ENCODE results near the gene SAMSN1. TPM values are rescaled to one million over a fixed set of nuclear protein-coding genes. Genes with fewer than 3 reads are reported as not detected.

The SAMSN1 gene
- total RNA-seq, 2 experiments from 2014 or later, result 103 to 104 TPM

DNA sequence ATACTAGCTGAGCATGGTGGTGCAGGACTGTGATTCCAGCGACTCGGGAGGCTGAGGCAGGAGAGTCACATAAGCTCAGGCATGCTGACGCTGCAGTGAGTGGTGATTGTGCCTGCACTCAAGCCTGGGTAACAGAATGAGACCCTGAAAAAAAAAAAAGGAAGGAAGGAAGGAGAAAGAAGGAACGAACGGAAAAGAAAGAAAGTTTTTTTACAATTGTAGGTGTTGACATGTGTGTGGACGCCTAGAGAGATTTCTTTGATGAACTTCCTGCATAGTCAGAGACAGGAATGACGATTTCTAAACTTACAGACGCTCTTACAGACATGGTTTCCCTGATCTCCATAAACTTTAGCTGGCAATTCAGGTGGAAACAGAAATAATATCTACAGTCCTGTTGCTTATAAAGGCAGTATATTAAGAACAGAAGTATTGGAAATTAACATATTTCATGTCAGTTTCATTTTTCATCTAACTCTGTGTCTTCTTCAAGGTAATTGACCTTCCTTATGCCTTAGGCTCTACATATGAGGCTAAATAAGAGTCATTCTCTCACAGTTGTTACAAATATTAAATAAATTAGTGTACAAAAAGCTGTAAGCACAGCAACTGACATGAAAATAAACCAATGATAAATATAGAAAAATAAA lies 4.1 kb downstream of the SAMSN1 start:
- peaks cover 17% of the 10 kb centered on the region for H3K9me3 Mint-ChIP-seq (ENCODE audit: insufficient read depth)
- ATAC-seq (peak; percentile 54), DNase-seq (no peak)
- POLR2A ChIA-PET, result interaction anchor here (0.6 to 2.3 kb wide), 8 partner anchors 9 to 221 kb away, joined by 3 to 6 read pairs (median 4); no protein-coding TSS in a partner anchor
- H3K4me1 Mint-ChIP-seq (ENCODE audit: low read depth), result peaks cover 61% of the 10 kb centered on the region
- H3K4me3 Mint-ChIP-seq, result peak overlapping the region; percentile 88
- CTCF ChIA-PET, result interaction anchor here (0.9 to 3.1 kb wide), 12 partner anchors 10 to 221 kb away, joined by 3 to 9 read pairs (median 4); no protein-coding TSS in a partner anchor
- H3K27me3 Mint-ChIP-seq (ENCODE audit: low read depth), result no peaks in the 10 kb centered on the region
- H3K27ac Mint-ChIP-seq, result peak overlapping the region; percentile 89
- H3K36me3 Mint-ChIP-seq (ENCODE audit: low read depth), result peaks cover 68% of the 10 kb centered on the region

DNA sequence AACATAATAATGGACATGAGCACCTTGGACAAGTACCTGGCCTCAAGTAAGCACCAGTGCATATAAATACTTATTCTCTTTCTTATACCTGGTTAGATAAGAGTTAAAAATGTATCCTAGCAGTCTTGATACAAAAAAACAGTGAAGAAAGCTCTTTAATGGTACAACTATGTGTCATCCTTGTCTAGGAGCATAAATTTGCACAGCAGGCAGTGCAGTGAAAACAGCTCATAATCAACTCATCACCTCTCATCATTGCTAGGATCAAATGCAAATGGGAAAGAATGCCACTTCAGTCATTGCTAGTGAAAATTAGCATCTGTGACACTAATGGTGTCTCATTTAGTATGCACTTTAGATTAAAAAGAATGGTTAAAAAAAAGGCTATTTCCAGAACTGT lies 7.6 kb downstream of the SAMSN1 start:
- peaks cover 90% of the 10 kb centered on the region for H3K36me3 Mint-ChIP-seq (ENCODE audit: low read depth)
- DNase-seq (no peak), ATAC-seq (no peak)
- CTCF ChIA-PET, result interaction anchor here (3.1 kb wide), 1 partner anchor 199 kb away, joined by 9 read pairs; no protein-coding TSS in a partner anchor
- no peak overlapping the region for H3K4me3 Mint-ChIP-seq
- POLR2A ChIA-PET, result interaction anchor here (0.9 kb wide), 1 partner anchor 17 kb away, joined by 3 read pairs; no protein-coding TSS in a partner anchor
- H3K4me1 Mint-ChIP-seq (ENCODE audit: low read depth), result peaks cover 81% of the 10 kb centered on the region
- H3K27me3 Mint-ChIP-seq (ENCODE audit: low read depth), result no peaks in the 10 kb centered on the region
- no peak overlapping the region for H3K27ac Mint-ChIP-seq
- peaks cover 29% of the 10 kb centered on the region for H3K9me3 Mint-ChIP-seq (ENCODE audit: insufficient read depth)

DNA sequence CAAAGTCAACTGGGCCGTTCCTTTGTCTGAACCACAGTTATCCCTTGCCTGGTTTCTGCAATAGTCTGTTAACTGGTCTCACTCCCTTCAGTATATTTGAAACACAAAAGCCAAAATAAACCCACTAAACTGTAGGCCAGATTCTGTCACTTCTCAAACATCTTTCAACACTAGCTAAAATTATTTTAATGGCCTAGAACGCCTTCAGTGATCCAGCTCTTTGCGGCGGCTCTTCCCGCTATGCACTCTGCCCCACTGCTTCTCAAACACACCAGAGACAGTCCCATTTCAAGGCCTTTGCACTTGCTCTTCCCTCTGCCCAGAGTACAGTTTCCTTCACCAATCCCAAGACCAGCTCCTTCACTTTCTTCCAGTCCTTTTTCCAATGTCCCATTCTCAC lies 9.2 kb downstream of the SAMSN1 start:
- Mint-ChIP-seq H3K4me3 (no peak overlapping the region), H3K4me1 (ENCODE audit: low read depth) (peaks cover 83% of the 10 kb centered on the region), H3K27ac (no peak overlapping the region), H3K27me3 (ENCODE audit: low read depth) (no peaks in the 10 kb centered on the region), H3K36me3 (ENCODE audit: low read depth) (peaks cover 92% of the 10 kb centered on the region), H3K9me3 (ENCODE audit: insufficient read depth) (peaks cover 29% of the 10 kb centered on the region)
- POLR2A ChIA-PET, result interaction anchor here (1.2 kb wide), 1 partner anchor 12 kb away, joined by 3 read pairs; no protein-coding TSS in a partner anchor
- CTCF ChIA-PET, result interaction anchor here (1.2 to 3.1 kb wide), 4 partner anchors 9 to 201 kb away, joined by 3 to 9 read pairs (median 6); no protein-coding TSS in a partner anchor
- DNase-seq (no peak), ATAC-seq (no peak)

DNA sequence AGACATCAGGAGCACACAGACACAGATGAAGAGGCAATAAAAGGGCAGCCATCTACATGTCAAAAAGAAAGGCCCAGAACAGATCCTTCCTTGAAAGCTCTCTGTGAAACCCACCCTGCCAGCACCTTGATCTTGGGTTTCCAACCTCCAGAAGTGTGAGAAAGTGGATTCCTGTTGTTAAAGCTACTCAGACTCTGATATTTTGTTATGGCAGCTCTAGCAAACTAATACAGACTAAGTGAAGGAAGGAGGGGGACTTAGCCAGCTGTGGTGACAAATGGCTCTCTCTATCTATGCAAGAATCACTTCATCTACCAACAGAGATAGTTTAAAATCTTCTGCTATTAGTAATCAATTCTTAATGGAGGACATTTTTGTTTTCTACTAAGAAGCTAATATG lies 10.4 kb downstream of the SAMSN1 start:
- peaks cover 29% of the 10 kb centered on the region for H3K9me3 Mint-ChIP-seq (ENCODE audit: insufficient read depth)
- DNase-seq, result no peak
- CTCF ChIA-PET, result interaction anchor here (0.9 to 1.9 kb wide), 4 partner anchors 8 to 185 kb away, joined by 3 to 7 read pairs (median 4); no protein-coding TSS in a partner anchor
- H3K36me3 Mint-ChIP-seq (ENCODE audit: low read depth), result peaks cover 83% of the 10 kb centered on the region
- no peaks in the 10 kb centered on the region for H3K27me3 Mint-ChIP-seq (ENCODE audit: low read depth)
- no peak for ATAC-seq
- H3K4me3 Mint-ChIP-seq, result no peak overlapping the region
- H3K4me1 Mint-ChIP-seq (ENCODE audit: low read depth), result peaks cover 78% of the 10 kb centered on the region
- H3K27ac Mint-ChIP-seq, result peak overlapping the region; percentile 95
- POLR2A ChIA-PET, result interaction anchor here (1.1 to 1.2 kb wide), 2 partner anchors 11 to 13 kb away, joined by 3 read pairs; no protein-coding TSS in a partner anchor

DNA sequence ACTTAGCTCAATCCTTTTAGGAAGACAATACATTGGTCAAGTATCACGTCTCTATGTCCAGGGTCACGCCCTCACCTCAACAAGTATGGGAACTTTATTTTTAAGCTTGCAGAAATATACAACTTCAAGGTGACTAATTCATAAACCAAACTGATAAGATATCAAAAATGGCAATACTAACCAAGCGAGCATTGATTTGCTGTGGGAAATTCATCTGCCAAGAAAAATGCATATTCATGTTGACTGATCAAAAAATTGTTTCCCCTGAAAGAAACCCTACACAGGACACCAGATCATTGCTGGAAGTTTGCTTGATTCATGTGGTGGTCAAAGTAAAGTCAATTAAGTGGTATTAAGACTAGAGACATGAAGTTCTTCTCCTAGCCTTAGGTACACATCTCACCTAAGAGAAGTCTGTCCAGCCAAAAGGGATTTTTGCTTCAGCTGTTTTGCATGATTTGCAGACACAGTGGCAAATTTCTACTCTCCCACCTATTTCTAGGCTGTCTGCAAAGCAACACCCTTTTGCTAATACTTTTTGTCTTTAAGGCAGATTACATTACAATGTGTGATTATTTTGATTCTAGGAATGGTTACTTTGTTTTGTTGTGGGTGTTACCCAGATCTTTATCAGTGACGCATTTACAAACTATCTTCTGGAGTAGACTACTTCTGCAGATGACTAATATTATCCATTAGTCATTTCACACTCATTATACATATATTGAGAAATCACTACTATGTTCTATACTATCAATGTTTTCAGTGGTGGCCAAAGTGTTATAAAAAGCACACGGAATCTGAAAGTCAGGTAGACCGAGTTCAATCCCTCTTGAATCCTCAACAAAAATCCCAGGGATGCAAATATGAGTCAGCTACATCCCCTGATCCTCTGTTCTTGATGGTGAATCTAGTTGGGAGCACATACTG lies 12.4 kb downstream of the SAMSN1 start:
- DNase-seq, result no peak
- Mint-ChIP-seq H3K27me3 (ENCODE audit: low read depth) (no peaks in the 10 kb centered on the region), H3K36me3 (ENCODE audit: low read depth) (peaks cover 74% of the 10 kb centered on the region)

DNA sequence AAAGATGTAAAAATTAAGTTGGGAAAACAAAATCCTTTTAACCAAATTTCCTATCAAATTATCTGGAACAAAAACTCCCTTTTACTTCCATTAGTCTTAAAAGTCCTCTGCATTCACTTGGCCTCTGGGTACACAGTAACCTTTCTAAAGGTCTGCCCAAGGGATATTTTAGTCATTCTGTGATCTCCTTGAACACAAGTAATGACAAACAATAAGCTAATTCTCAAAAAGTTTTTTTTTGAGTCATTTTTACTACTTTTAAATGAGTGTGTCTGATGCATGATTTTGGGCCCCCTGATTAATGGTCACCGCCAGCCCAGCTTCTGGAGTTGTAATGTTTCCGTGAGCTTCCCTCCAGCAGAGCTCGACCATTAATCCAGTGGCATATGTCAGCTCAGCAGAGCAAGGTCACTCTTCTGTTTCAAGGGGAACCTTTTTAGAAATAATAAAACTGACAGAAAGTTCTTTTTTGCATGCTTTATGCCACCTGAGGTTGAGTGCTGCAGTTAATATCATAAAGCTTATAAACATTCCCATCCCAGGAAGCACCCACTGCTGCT lies 14.3 kb downstream of the SAMSN1 start:
- CTCF ChIA-PET, result interaction anchor here (0.8 to 3.5 kb wide), 5 partner anchors 9 to 232 kb away, joined by 3 to 16 read pairs (median 3); no protein-coding TSS in a partner anchor
- H3K4me3 Mint-ChIP-seq, result no peak overlapping the region
- H3K9me3 Mint-ChIP-seq (ENCODE audit: insufficient read depth), result peaks cover 11% of the 10 kb centered on the region
- H3K27me3 Mint-ChIP-seq (ENCODE audit: low read depth), result no peaks in the 10 kb centered on the region
- H3K4me1 Mint-ChIP-seq (ENCODE audit: low read depth), result peaks cover 66% of the 10 kb centered on the region
- DNase-seq (no peak), ATAC-seq (no peak)
- POLR2A ChIA-PET, result no interaction called here
- H3K27ac Mint-ChIP-seq, result no peak overlapping the region
- H3K36me3 Mint-ChIP-seq (ENCODE audit: low read depth), result peaks cover 68% of the 10 kb centered on the region

More for the DNA sequence above, 12.4 kb downstream of the SAMSN1 start:
- Mint-ChIP-seq H3K4me1 (ENCODE audit: low read depth) (peaks cover 68% of the 10 kb centered on the region), H3K27ac (peak overlapping the region; percentile 95), H3K4me3 (peak overlapping the region; percentile 73), H3K9me3 (ENCODE audit: insufficient read depth) (peaks cover 29% of the 10 kb centered on the region)
- peak; percentile 81 for ATAC-seq
- CTCF ChIA-PET, result interaction anchor here (0.7 to 3.5 kb wide), 7 partner anchors 9 to 204 kb away, joined by 3 to 16 read pairs (median 3); no protein-coding TSS in a partner anchor
- POLR2A ChIA-PET, result interaction anchor here (0.6 to 1.0 kb wide), 5 partner anchors 8 to 531 kb away, joined by 3 to 4 read pairs (median 3); partner anchors contain the start of gene NRIP1

DNA sequence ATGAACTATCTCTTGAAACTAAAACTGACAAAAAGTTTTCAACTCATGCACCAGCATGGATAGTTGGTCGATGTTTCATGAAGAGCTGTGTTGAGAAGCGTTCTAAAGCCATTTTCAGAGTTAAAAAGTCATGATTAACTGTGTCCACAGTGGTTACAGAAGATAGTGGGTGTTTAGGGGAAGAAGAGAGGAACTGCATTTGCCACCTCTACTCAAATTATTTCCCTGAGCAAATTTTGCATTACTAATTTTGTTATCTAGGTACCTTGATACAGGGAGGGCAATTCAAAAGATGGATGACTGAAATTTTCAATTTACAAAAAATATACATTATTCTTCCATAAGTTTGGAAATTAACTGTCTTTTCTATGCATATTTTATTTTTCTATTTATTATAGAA lies 15.5 kb downstream of the SAMSN1 start:
- peak overlapping the region; percentile 32 for H3K27ac Mint-ChIP-seq
- ChIA-PET CTCF (interaction anchor here (3.5 kb wide), 1 partner anchor 207 kb away, joined by 16 read pairs; no protein-coding TSS in a partner anchor), POLR2A (no interaction called here)
- no peak overlapping the region for H3K4me3 Mint-ChIP-seq
- H3K27me3 Mint-ChIP-seq (ENCODE audit: low read depth), result no peaks in the 10 kb centered on the region
- no peak for ATAC-seq
- H3K4me1 Mint-ChIP-seq (ENCODE audit: low read depth), result peaks cover 70% of the 10 kb centered on the region
- H3K9me3 Mint-ChIP-seq (ENCODE audit: insufficient read depth), result no peaks in the 10 kb centered on the region
- no peak for DNase-seq
- H3K36me3 Mint-ChIP-seq (ENCODE audit: low read depth), result peaks cover 60% of the 10 kb centered on the region

DNA sequence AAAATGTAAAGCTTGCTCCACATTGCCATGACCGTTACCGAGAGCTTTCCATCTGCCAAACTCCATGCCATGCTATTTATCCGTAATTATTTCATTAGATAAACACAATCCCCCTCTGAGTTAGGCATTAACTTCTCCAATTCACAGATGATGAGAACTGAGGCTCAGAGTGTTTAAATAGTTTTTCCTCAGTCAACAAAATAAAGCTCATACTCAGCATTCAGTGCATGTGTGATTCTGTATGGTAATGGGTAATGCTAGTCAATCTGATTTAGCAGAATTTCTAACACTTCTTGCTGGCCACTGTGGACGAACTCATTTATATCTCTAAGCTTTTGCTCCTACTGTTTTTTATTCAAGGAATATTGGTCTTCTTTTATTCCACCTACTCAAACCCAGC lies 17.3 kb downstream of the SAMSN1 start:
- peaks cover 64% of the 10 kb centered on the region for H3K4me1 Mint-ChIP-seq (ENCODE audit: low read depth)
- ChIA-PET CTCF (interaction anchor here (1.6 kb wide), 1 partner anchor 209 kb away, joined by 5 read pairs; no protein-coding TSS in a partner anchor), POLR2A (interaction anchor here (0.9 kb wide), 1 partner anchor 13 kb away, joined by 4 read pairs; no protein-coding TSS in a partner anchor)
- ATAC-seq (no peak), DNase-seq (no peak)
- peaks cover 51% of the 10 kb centered on the region for H3K36me3 Mint-ChIP-seq (ENCODE audit: low read depth)
- peak overlapping the region; percentile 40 for H3K4me3 Mint-ChIP-seq
- H3K27me3 Mint-ChIP-seq (ENCODE audit: low read depth), result no peaks in the 10 kb centered on the region
- no peaks in the 10 kb centered on the region for H3K9me3 Mint-ChIP-seq (ENCODE audit: insufficient read depth)
- H3K27ac Mint-ChIP-seq, result no peak overlapping the region

DNA sequence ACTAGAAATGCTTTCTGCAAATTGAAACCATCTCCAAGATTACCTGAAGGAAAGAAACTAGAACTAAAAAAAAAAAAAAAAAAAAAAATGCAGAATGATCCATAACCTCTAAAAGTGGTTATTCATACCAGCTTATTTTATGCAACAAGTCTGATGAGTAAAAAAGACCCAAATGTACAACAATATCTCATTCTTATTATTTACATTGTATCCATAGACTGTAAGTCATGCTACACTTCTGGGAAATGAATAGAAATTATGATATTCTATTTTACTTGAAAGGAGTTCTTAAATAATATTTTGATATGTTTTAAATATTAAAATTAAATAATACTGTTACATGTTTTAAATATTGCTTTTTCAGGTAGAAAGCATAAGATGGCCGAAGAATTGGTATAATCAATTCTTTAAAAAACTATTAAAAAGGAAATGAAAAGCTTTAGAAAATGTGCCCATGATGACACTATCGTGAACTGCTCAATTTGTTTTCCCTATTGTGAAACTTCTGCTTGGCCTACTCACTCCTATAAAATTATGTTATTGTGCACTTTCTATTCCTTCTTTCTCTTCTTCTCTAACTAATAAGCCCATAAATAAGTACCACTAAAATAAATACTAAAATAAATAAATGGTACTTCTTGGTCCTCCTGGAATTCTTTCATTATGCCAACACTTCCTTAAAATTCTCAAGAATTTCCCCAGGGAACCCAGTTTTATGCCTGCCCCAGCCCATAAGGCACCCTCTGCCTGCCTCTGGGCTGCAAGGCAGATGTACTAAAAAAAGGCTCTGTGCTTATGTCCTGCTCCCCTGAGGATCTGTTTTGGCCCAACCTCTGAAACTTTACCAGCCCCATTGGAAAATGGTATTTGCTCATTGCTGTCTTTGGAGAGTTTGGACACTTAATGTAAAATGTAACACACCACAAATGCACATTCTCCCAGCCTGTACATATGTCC lies 18.1 kb downstream of the SAMSN1 start:
- H3K4me3 Mint-ChIP-seq, result peak overlapping the region; percentile 47
- H3K4me1 Mint-ChIP-seq (ENCODE audit: low read depth), result peaks cover 67% of the 10 kb centered on the region
- no peaks in the 10 kb centered on the region for H3K27me3 Mint-ChIP-seq (ENCODE audit: low read depth)
- peak overlapping the region; percentile 70 for H3K27ac Mint-ChIP-seq
- ATAC-seq, result no peak
- CTCF ChIA-PET, result interaction anchor here (0.7 to 6.3 kb wide), 6 partner anchors 8 to 210 kb away, joined by 3 to 32 read pairs (median 4); no protein-coding TSS in a partner anchor
- H3K9me3 Mint-ChIP-seq (ENCODE audit: insufficient read depth), result no peaks in the 10 kb centered on the region
- no peak for DNase-seq
- peaks cover 54% of the 10 kb centered on the region for H3K36me3 Mint-ChIP-seq (ENCODE audit: low read depth)
- POLR2A ChIA-PET, result interaction anchor here (0.9 to 1.8 kb wide), 2 partner anchors 14 to 17 kb away, joined by 4 to 8 read pairs; no protein-coding TSS in a partner anchor

Measured in activated CD8-positive, alpha-beta T cell treated with anti-CD3 and anti-CD28 coated beads, Interleukin-2, amount 10 ng/mL, durations not matched to agents 7 days and 5 days (primary cell).